ENCODE measurements around the gene CALHM2.

The CALHM2 gene

DNA sequence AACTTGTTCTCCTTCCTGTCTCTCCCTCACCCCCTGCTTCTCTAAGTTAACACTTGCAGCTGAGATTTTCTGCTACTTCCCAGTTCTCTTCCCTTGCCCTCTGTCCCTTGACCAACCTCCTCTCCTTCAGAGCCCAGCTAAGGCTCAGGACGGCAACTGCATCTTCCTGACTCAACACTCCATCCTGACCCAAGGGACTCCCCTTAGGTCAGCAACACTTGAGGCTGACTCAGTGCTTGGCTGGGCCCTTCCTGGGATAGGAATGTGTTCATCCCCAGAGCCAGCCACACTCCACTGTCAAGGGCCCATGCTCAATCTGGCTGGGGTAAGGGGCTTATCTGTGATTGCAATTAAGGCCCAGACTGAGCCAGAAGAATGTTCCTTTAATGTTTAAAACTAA lies 3.4 kb downstream of the CALHM2 start:
- ATAC-seq, result no peak
- Mint-ChIP-seq H3K4me1 (peaks cover 58% of the 10 kb centered on the region), H3K27me3 (no peaks in the 10 kb centered on the region), H3K36me3 (peaks cover 60% of the 10 kb centered on the region), H3K9me3 (no peaks in the 10 kb centered on the region), H3K27ac (peak overlapping the region; percentile 88), H3K4me3 (no peak overlapping the region)

DNA sequence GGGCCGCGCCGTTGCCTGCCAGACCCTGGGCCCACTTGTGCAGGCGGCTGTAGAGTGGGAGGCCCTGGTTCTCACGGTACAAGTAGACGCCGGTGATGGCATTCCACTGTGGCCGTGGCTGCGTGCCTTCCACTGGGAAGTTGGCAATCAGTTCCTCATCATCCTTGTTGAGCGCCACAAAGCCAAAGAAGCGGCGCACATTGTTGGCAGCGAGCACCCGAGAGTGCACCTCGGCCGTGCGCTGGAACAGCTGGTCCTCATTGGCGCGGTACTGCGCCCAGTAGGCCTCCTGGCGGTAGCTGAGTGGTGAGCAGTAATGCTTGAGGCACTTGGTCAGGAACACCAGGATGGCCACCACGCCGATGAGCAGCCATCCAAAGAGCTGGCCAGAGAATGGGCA lies 5.0 kb downstream of the CALHM2 start:
- Mint-ChIP-seq H3K36me3 (peaks cover 68% of the 10 kb centered on the region), H3K4me3 (peak overlapping the region; percentile 21), H3K4me1 (peaks cover 42% of the 10 kb centered on the region), H3K9me3 (no peaks in the 10 kb centered on the region), H3K27me3 (no peaks in the 10 kb centered on the region), H3K27ac (peak overlapping the region; percentile 88)
- ATAC-seq, result no peak

DNA sequence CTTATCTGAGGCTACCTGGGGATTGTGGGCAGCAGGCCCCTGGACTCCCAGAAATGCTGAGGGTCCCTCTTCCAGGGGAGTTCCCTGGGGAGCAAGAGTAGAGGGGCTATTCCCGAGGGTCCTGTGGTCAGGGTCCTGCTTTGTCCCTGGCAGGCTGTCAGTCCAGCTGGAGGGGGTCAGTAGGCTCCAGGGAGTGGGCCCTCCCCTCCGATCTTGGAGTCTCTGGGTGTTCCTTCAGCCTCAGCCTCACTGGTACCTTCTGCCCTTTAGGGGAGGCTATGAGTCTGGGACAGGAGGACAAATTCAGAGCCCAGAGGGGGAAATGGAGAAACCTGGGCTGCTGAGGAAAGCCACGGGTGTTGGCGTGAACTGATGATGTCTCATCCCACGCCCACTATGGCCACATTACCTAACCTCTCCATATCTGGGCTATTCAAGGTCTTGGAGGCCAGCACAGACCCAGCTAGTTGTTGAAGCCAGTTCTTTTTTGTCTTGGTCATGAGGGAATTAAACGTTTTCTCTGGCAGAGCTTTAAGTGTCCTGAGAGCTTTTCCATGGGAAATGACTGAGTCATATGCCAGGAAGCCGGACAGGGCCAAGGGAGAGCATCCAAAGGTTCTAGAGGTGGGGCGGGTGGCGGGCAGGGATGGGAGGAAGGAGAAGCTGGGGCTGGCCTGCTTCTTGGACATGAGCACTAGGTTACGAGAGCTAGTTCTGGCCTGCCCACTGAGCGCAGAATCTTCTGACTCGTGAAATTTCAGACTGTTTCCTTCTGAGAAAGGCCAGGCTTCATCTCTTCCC lies 6.2 kb downstream of the CALHM2 start:
- peaks cover 35% of the 10 kb centered on the region for H3K4me1 Mint-ChIP-seq
- no peak overlapping the region for H3K27ac Mint-ChIP-seq
- no peaks in the 10 kb centered on the region for H3K9me3 Mint-ChIP-seq
- H3K4me3 Mint-ChIP-seq, result no peak overlapping the region
- H3K36me3 Mint-ChIP-seq, result peaks cover 74% of the 10 kb centered on the region
- no peaks in the 10 kb centered on the region for H3K27me3 Mint-ChIP-seq
- ATAC-seq, result no peak

DNA sequence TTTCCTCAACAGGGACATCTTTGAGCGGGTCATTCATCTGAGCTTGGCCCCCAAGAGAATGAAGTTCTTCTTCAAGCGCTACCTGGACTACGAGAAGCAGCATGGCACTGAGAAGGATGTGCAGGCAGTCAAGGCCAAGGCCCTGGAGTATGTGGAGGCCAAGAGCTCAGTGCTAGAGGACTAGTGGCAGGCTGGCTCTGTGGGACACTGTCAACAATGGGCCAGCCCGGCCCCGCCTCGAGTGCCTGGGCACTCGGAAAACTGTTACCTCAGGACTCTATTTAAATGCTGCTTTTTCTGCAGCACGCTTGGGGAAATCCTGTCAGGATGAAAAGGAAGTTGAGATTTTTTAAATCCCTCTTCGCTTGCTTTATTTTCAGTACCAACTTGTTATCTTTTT lies 6.8 kb downstream of the CALHM2 start:
- Mint-ChIP-seq H3K27ac (peak overlapping the region; percentile 42), H3K36me3 (peaks cover 79% of the 10 kb centered on the region), H3K27me3 (no peaks in the 10 kb centered on the region), H3K9me3 (no peaks in the 10 kb centered on the region), H3K4me3 (no peak overlapping the region), H3K4me1 (peaks cover 29% of the 10 kb centered on the region)
- ATAC-seq, result no peak

DNA sequence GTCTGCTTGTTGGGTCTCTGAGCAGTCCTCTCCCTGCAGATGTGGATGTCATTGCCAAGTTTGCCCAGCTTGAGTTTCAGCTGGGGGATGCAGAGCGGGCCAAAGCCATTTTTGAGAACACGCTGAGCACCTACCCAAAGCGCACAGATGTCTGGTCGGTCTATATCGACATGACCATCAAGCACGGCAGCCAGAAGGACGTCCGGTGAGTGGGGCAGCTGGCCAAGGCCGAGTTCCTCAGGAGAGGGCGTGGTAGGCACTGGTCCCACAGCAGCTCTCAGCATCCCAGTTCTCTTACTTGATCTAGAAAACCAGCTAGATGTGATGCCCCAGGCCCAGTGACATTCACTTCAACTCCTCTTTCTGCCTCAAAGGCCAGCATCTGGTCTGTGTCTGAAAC lies 7.7 kb downstream of the CALHM2 start:
- ATAC-seq, result no peak
- Mint-ChIP-seq H3K4me1 (peaks cover 20% of the 10 kb centered on the region), H3K27ac (peak overlapping the region; percentile 42), H3K36me3 (peaks cover 79% of the 10 kb centered on the region), H3K9me3 (no peaks in the 10 kb centered on the region), H3K27me3 (no peaks in the 10 kb centered on the region), H3K4me3 (no peak overlapping the region)

DNA sequence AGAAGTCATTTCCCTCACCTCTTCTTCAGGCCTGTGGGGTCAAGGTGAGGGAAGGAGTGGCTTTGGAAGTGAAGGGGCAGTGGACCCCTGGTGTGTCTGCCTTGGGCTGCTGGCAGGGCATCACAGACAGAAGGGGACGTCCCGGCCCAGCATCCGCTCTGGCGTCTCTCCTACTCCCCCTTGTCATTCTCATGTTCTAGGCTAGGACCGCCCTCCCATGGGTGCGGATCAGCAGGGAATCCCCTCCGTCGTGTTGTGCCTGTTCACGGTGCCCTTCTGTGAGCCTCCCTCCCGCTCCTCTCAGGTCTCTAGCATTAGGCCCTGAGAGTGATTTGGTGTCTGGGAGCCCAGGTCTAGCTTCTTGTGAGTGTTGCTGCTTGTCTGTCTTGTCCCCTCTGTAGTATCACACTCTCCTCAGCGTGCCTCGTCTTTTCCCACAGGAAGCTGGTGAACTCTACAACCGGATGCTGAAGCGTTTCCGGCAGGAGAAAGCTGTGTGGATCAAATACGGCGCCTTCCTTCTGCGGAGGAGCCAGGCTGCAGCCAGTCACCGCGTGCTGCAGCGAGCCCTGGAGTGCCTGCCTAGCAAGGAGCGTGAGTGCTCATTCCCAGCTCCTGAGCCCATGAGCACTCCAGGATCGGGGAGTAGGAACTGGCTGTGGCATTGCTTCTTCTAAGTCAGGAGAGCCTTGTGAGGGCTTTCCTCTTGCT lies 8.5 kb downstream of the CALHM2 start:
- Mint-ChIP-seq H3K4me1 (peaks cover 11% of the 10 kb centered on the region), H3K36me3 (peaks cover 74% of the 10 kb centered on the region), H3K27ac (peak overlapping the region; percentile 35), H3K4me3 (no peak overlapping the region), H3K27me3 (no peaks in the 10 kb centered on the region), H3K9me3 (no peaks in the 10 kb centered on the region)
- no peak for ATAC-seq

DNA sequence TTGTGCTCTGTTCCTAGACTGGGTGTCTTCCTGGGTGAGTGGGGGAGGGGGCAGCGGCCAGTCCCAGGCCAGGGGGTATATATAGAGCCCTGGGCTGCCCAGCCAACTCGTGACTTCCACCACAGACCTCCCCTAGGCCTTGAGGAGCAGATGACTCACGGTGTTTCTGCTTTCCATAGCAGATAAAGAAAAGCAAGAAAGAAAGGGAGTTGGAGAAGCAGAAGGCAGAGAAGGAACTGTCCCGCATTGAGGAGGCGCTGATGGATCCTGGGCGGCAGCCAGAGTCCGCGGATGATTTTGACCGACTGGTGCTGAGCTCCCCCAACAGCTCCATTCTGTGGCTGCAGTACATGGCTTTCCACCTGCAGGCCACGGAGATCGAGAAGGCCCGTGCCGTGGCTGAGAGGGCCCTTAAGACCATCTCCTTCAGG lies 10.1 kb downstream of the CALHM2 start:
- Mint-ChIP-seq H3K27ac (peak overlapping the region; percentile 65), H3K9me3 (no peaks in the 10 kb centered on the region), H3K27me3 (no peaks in the 10 kb centered on the region), H3K36me3 (peaks cover 73% of the 10 kb centered on the region), H3K4me3 (no peak overlapping the region), H3K4me1 (no peaks in the 10 kb centered on the region)
- ATAC-seq, result no peak

DNA sequence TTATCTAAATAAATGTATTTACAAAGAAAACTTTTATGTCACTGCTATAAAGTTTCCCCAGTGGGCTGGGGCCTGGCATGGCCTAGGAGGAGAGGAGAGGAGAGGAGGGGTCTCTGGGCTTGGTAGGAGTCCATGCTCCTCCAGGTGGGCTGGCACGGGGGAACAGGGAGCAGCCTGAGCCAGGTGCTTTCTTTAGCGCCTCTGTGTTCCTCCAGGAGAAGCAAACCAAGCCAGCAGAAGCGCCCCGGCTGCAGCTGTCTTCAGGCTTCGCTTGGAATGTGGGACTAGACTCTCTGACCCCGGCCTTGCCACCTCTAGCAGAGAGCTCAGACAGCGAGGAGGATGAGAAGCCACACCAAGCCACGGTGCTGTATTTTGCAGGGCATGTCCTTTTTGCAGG lies 10.6 kb downstream of the CALHM2 start:
- no peaks in the 10 kb centered on the region for H3K4me1 Mint-ChIP-seq
- no peak for ATAC-seq
- peaks cover 73% of the 10 kb centered on the region for H3K36me3 Mint-ChIP-seq
- H3K27me3 Mint-ChIP-seq, result no peaks in the 10 kb centered on the region
- H3K9me3 Mint-ChIP-seq, result no peaks in the 10 kb centered on the region
- no peak overlapping the region for H3K4me3 Mint-ChIP-seq
- peak overlapping the region; percentile 65 for H3K27ac Mint-ChIP-seq

DNA sequence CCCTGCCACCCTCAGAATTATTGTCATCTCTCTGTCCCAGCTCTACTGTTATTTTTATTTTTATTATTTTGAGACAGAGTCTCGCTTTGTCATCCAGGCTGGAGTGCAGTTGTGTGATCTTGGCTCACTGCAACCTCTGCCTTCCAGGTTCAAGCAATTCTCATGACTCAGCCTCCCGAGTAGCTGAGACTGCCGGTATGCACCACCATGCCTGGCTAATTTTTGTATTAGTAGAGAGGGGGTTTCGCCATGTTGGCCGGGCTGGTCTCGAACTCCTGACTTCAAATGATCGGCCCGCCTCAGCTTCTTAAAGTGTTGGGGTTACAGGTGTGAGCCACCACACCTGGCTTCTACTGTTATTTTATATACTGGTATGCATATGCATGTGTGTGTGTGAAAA lies 11.0 kb downstream of the CALHM2 start:
- Mint-ChIP-seq H3K4me3 (no peak overlapping the region), H3K9me3 (no peaks in the 10 kb centered on the region), H3K27ac (no peak overlapping the region), H3K36me3 (peaks cover 73% of the 10 kb centered on the region), H3K27me3 (no peaks in the 10 kb centered on the region), H3K4me1 (no peaks in the 10 kb centered on the region)
- ATAC-seq, result no peak

DNA sequence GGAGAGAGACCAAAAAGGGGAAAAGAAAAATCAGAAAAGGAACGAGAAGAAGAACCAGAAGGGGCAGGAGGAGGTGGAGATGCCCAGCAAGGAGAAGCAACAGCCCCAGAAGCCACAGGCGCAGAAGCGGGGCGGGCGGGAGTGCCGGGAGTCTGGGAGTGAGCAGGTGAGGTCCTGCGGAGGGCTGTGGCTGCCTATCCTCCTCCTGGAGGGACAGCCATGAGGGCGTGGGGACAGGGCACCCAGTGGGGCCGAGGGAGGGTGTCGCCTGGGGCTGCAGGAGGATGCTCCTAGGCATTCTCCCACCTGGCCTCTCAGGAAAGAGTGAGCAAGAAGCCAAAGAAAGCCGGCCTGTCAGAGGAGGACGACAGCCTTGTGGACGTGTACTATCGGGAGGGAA lies 11.8 kb downstream of the CALHM2 start:
- Mint-ChIP-seq H3K9me3 (no peaks in the 10 kb centered on the region), H3K4me3 (no peak overlapping the region), H3K4me1 (no peaks in the 10 kb centered on the region), H3K27me3 (no peaks in the 10 kb centered on the region), H3K27ac (peak overlapping the region; percentile 57), H3K36me3 (peaks cover 71% of the 10 kb centered on the region)
- no peak for ATAC-seq

DNA sequence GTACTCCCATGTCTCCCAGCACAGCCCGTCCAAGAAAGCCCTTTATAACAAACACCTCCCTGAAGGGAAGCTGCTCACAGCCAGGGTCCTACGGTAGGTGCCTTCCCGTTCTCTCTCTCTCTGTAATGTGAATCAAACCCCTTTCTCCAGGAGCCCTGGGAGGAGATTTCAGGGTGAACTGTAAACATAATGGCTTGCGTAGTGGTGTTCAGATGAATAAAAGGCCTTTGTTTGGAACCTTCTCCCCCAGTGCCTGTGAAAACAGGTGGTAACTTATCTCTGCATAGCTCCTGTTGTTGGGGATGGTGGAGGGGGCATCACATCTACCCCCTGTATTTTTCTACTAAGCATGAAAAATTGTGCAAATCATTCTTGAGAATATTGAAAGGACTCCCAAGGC lies 12.4 kb downstream of the CALHM2 start:
- H3K27ac Mint-ChIP-seq, result peak overlapping the region; percentile 57

DNA sequence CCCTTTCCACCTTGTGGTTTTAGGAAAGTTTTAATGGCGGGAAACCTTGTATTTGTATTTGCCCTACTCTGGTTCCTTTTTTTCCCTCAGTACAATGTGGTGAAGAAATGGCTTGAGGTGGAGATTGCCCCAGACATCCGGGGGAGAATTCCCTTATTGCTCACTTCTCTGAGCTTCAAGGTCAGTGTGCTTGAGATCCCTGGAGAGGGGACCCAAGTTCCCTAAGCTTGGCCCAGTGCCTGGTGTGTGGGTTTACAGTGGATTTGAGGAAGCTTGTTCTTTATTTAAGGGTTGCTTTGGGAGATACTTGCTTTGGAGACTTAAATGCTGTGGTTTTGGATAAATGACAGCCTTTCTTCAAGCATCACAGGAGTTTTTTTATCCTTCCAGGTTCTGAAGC lies 18.3 kb downstream of the CALHM2 start:
- no peak for ATAC-seq

More for the DNA sequence above, 12.4 kb downstream of the CALHM2 start:
- H3K9me3 Mint-ChIP-seq, result no peaks in the 10 kb centered on the region
- H3K4me1 Mint-ChIP-seq, result no peaks in the 10 kb centered on the region
- no peak overlapping the region for H3K4me3 Mint-ChIP-seq
- peaks cover 71% of the 10 kb centered on the region for H3K36me3 Mint-ChIP-seq
- H3K27me3 Mint-ChIP-seq, result no peaks in the 10 kb centered on the region
- no peak for ATAC-seq

DNA sequence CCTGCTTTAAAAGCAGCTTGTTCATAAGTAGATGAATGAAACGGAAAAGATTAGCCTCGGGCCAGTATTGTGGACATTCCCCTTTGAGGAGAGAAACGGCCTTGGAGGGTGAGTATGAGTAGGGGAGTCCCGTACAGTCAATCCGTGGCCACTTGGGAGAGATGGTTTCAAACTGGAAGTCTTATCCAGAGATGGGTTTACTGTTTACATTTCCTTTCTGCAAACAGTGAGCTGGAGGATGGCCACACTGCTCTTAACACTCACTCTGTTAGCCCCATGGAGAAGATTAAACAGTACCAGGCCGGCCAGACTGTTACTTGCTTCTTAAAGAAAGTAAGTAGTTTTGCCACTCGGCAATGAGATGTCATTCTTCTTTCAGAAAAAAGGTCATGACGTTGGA lies 20.3 kb downstream of the CALHM2 start:
- ATAC-seq, result no peak
- Mint-ChIP-seq H3K4me1 (no peaks in the 10 kb centered on the region), H3K27me3 (no peaks in the 10 kb centered on the region), H3K27ac (no peak overlapping the region), H3K9me3 (no peaks in the 10 kb centered on the region), H3K4me3 (no peak overlapping the region), H3K36me3 (peaks cover 82% of the 10 kb centered on the region)

More for the DNA sequence above, 18.3 kb downstream of the CALHM2 start:
- Mint-ChIP-seq H3K4me3 (no peak overlapping the region), H3K27ac (no peak overlapping the region), H3K36me3 (peaks cover 80% of the 10 kb centered on the region), H3K9me3 (no peaks in the 10 kb centered on the region), H3K27me3 (no peaks in the 10 kb centered on the region), H3K4me1 (no peaks in the 10 kb centered on the region)

DNA sequence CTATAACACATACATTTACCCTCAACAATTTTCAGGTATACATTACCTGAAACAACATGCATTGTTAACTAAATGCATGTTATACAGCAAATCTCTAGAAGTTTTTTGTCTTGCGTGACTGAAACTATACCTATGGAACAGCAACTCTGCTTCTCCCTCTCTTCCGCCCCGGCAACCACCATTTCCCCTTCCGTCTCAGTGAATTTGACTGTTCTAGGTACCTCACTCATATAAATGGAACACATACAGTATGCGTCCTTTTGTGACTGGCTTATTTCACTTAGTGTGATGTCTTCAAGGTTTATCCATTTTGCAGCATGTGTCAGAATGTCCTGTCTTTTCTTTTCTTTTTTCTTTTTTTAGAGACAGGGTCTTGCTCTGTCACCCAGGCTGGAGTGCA lies 22.5 kb downstream of the CALHM2 start:
- peaks cover 82% of the 10 kb centered on the region for H3K36me3 Mint-ChIP-seq

DNA sequence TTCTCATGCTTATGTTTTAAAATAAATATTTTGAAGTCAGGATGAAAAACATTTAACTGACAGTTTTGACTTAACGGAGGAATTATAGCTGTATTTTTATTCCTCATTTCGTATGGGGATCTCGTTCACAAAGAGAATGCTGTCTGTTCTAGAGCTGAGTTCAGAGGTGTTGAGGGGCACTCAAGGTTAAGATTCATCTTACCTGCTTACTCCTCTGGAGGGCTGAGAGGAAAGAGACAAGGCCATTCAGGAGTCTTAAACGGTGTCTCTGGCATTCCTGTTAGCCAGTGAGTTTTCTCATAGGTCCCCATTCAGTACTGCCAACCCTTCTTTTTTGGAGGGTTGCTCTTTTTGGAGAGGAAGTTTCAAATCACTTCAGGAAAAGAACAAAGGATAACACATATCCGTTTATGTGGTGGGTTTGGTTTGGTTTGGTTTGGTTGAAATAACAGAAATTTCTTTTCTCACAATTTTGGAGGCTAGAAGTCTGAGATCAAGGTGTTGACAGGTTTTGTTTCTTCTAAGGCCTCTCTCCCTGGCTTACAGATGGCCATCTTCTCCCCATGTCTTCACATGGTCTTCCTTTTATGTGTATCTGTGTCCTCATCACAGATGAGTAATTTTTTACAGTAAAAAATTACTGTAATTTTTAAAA lies 23.1 kb downstream of the CALHM2 start:
- no peak for ATAC-seq
- Mint-ChIP-seq H3K36me3 (peaks cover 85% of the 10 kb centered on the region), H3K4me1 (no peaks in the 10 kb centered on the region), H3K27me3 (no peaks in the 10 kb centered on the region), H3K27ac (peak overlapping the region; percentile 34), H3K9me3 (no peaks in the 10 kb centered on the region), H3K4me3 (no peak overlapping the region)

More for the DNA sequence above, 22.5 kb downstream of the CALHM2 start:
- Mint-ChIP-seq H3K4me3 (no peak overlapping the region), H3K27me3 (no peaks in the 10 kb centered on the region), H3K4me1 (no peaks in the 10 kb centered on the region), H3K27ac (peak overlapping the region; percentile 34), H3K9me3 (no peaks in the 10 kb centered on the region)
- no peak for ATAC-seq

Data from stimulated activated memory B cell treated with anti-CD40 and anti-IgM and Interleukin-4, amounts not matched to agents 10 μg/mL and 1 μg/mL and 100 μg/mL, for 72 hours (primary cell).